ENCODE data around the gene CNTNAP4. TPM values are rescaled to one million over a fixed set of nuclear protein-coding genes. Genes with fewer than 3 reads are reported as not detected.

The CNTNAP4 gene
- total and polyA plus RNA-seq, 2 donors, result 0.16 to 10.9 TPM

- Histone ChIP-seq H3K4me1 (ENCODE audit: insufficient read depth) (no peaks in the 10 kb centered on the region), H3K27ac (ENCODE audit: low read depth) (no peak overlapping the region), H3K4me3 (ENCODE audit: low read depth, low read length) (no peak overlapping the region), H3K36me3 (ENCODE audit: insufficient read depth) (no peaks in the 10 kb centered on the region)
- DNase-seq (ENCODE audit: extremely low spot score), result no peak
Observed at GRCh38 chr16:76338472-76338871, 61.3 kb downstream of the CNTNAP4 start.

GRCh38 chr16:76343769-76344168 lies 66.6 kb downstream of the CNTNAP4 start:
- DNase-seq (ENCODE audit: extremely low spot score), result no peak
- H3K27ac ChIP-seq (ENCODE audit: low read depth), result no peak overlapping the region
- no peak overlapping the region for H3K4me3 ChIP-seq (ENCODE audit: low read depth, low read length)
- H3K36me3 ChIP-seq (ENCODE audit: insufficient read depth), result no peaks in the 10 kb centered on the region
- 45% methylated on average over 3 of the region's 3 CpGs for WGBS
- H3K4me1 ChIP-seq (ENCODE audit: insufficient read depth), result no peaks in the 10 kb centered on the region

GRCh38 chr16:76345163-76345661 lies 68.0 kb downstream of the CNTNAP4 start:
- Histone ChIP-seq H3K4me1 (ENCODE audit: insufficient read depth) (no peaks in the 10 kb centered on the region), H3K36me3 (ENCODE audit: insufficient read depth) (no peaks in the 10 kb centered on the region), H3K4me3 (ENCODE audit: low read depth, low read length) (no peak overlapping the region), H3K27ac (ENCODE audit: low read depth) (no peak overlapping the region)
- DNase-seq (ENCODE audit: extremely low spot score), result no peak
- WGBS, result 79% methylated on average over 3 of the region's 3 CpGs

GRCh38 chr16:76346210-76346609 lies 69.0 kb downstream of the CNTNAP4 start:
- 76% methylated on average over 3 of the region's 3 CpGs for WGBS
- DNase-seq (ENCODE audit: extremely low spot score), result no peak
- no peaks in the 10 kb centered on the region for H3K4me1 ChIP-seq (ENCODE audit: insufficient read depth)
- H3K4me3 ChIP-seq (ENCODE audit: low read depth, low read length), result no peak overlapping the region
- no peak overlapping the region for H3K27ac ChIP-seq (ENCODE audit: low read depth)
- H3K36me3 ChIP-seq (ENCODE audit: insufficient read depth), result no peaks in the 10 kb centered on the region

GRCh38 chr16:76351441-76351840 lies 74.2 kb downstream of the CNTNAP4 start:
- WGBS, result 85% methylated on average over 5 of the region's 5 CpGs
- no peak overlapping the region for H3K27ac ChIP-seq (ENCODE audit: low read depth)
- no peaks in the 10 kb centered on the region for H3K36me3 ChIP-seq (ENCODE audit: insufficient read depth)
- DNase-seq (ENCODE audit: extremely low spot score), result no peak
- no peaks in the 10 kb centered on the region for H3K4me1 ChIP-seq (ENCODE audit: insufficient read depth)
- no peak overlapping the region for H3K4me3 ChIP-seq (ENCODE audit: low read depth, low read length)

GRCh38 chr16:76360404-76360803 lies 83.2 kb downstream of the CNTNAP4 start:
- Histone ChIP-seq H3K36me3 (ENCODE audit: insufficient read depth) (no peaks in the 10 kb centered on the region), H3K4me1 (ENCODE audit: insufficient read depth) (no peaks in the 10 kb centered on the region), H3K4me3 (ENCODE audit: low read depth, low read length) (no peak overlapping the region), H3K27ac (ENCODE audit: low read depth) (no peak overlapping the region)
- WGBS, result 20% methylated on average over 1 of the region's 1 CpG
- DNase-seq (ENCODE audit: extremely low spot score), result no peak

- Histone ChIP-seq H3K27ac (ENCODE audit: low read depth) (no peak overlapping the region), H3K4me1 (ENCODE audit: insufficient read depth) (no peaks in the 10 kb centered on the region), H3K36me3 (ENCODE audit: insufficient read depth) (no peaks in the 10 kb centered on the region), H3K4me3 (ENCODE audit: low read depth, low read length) (no peak overlapping the region)
- DNase-seq (ENCODE audit: extremely low spot score), result no peak
- WGBS, result 22% methylated on average over 4 of the region's 4 CpGs
Observed at GRCh38 chr16:76370344-76370743, 93.1 kb downstream of the CNTNAP4 start.

- DNase-seq (ENCODE audit: extremely low spot score), result no peak
- Histone ChIP-seq H3K4me3 (ENCODE audit: low read depth, low read length) (no peak overlapping the region), H3K27ac (ENCODE audit: low read depth) (no peak overlapping the region), H3K36me3 (ENCODE audit: insufficient read depth) (no peaks in the 10 kb centered on the region), H3K4me1 (ENCODE audit: insufficient read depth) (no peaks in the 10 kb centered on the region)
- WGBS, result 82% methylated on average over 3 of the region's 3 CpGs
Observed at GRCh38 chr16:76371441-76371840, 94.2 kb downstream of the CNTNAP4 start.

GRCh38 chr16:76373998-76374397 lies 96.8 kb downstream of the CNTNAP4 start:
- no peak for DNase-seq (ENCODE audit: extremely low spot score)
- no peak overlapping the region for H3K4me3 ChIP-seq (ENCODE audit: low read depth, low read length)
- H3K27ac ChIP-seq (ENCODE audit: low read depth), result no peak overlapping the region
- WGBS, result 72% methylated on average over 4 of the region's 4 CpGs
- H3K4me1 ChIP-seq (ENCODE audit: insufficient read depth), result no peaks in the 10 kb centered on the region
- H3K36me3 ChIP-seq (ENCODE audit: insufficient read depth), result no peaks in the 10 kb centered on the region

- no peaks in the 10 kb centered on the region for H3K36me3 ChIP-seq (ENCODE audit: insufficient read depth)
- WGBS, result 97% methylated on average over 2 of the region's 2 CpGs
- DNase-seq (ENCODE audit: extremely low spot score), result no peak
- H3K4me1 ChIP-seq (ENCODE audit: insufficient read depth), result no peaks in the 10 kb centered on the region
- H3K4me3 ChIP-seq (ENCODE audit: low read depth, low read length), result no peak overlapping the region
- no peak overlapping the region for H3K27ac ChIP-seq (ENCODE audit: low read depth)
Observed at GRCh38 chr16:76376988-76377387, 99.8 kb downstream of the CNTNAP4 start.

- no peak for DNase-seq (ENCODE audit: extremely low spot score)
- Histone ChIP-seq H3K4me3 (ENCODE audit: low read depth, low read length) (no peak overlapping the region), H3K36me3 (ENCODE audit: insufficient read depth) (no peaks in the 10 kb centered on the region), H3K4me1 (ENCODE audit: insufficient read depth) (no peaks in the 10 kb centered on the region), H3K27ac (ENCODE audit: low read depth) (no peak overlapping the region)
- 83% methylated on average over 3 of the region's 3 CpGs for WGBS
Observed at GRCh38 chr16:76378020-76378419, 100.8 kb downstream of the CNTNAP4 start.

GRCh38 chr16:76381096-76381495 lies 103.9 kb downstream of the CNTNAP4 start:
- DNase-seq (ENCODE audit: extremely low spot score), result no peak
- Histone ChIP-seq H3K36me3 (ENCODE audit: insufficient read depth) (no peaks in the 10 kb centered on the region), H3K4me1 (ENCODE audit: insufficient read depth) (no peaks in the 10 kb centered on the region), H3K27ac (ENCODE audit: low read depth) (no peak overlapping the region), H3K4me3 (ENCODE audit: low read depth, low read length) (no peak overlapping the region)
- WGBS, result 61% methylated on average over 1 of the region's 1 CpG

- H3K36me3 ChIP-seq (ENCODE audit: insufficient read depth), result no peaks in the 10 kb centered on the region
- no peaks in the 10 kb centered on the region for H3K4me1 ChIP-seq (ENCODE audit: insufficient read depth)
- DNase-seq (ENCODE audit: extremely low spot score), result no peak
- WGBS, result 79% methylated on average over 7 of the region's 7 CpGs
- no peak overlapping the region for H3K27ac ChIP-seq (ENCODE audit: low read depth)
- no peak overlapping the region for H3K4me3 ChIP-seq (ENCODE audit: low read depth, low read length)
Observed at GRCh38 chr16:76385601-76386230, 108.5 kb downstream of the CNTNAP4 start.

GRCh38 chr16:76386784-76387183 lies 109.6 kb downstream of the CNTNAP4 start:
- Histone ChIP-seq H3K4me1 (ENCODE audit: insufficient read depth) (no peaks in the 10 kb centered on the region), H3K36me3 (ENCODE audit: insufficient read depth) (no peaks in the 10 kb centered on the region), H3K4me3 (ENCODE audit: low read depth, low read length) (no peak overlapping the region), H3K27ac (ENCODE audit: low read depth) (no peak overlapping the region)
- no peak for DNase-seq (ENCODE audit: extremely low spot score)

- no peak overlapping the region for H3K27ac ChIP-seq (ENCODE audit: low read depth)
- no peak overlapping the region for H3K4me3 ChIP-seq (ENCODE audit: low read depth, low read length)
- H3K36me3 ChIP-seq (ENCODE audit: insufficient read depth), result no peaks in the 10 kb centered on the region
- no peaks in the 10 kb centered on the region for H3K4me1 ChIP-seq (ENCODE audit: insufficient read depth)
- no peak for DNase-seq (ENCODE audit: extremely low spot score)
- 41% methylated on average over 2 of the region's 2 CpGs for WGBS
Observed at GRCh38 chr16:76387994-76388393, 110.8 kb downstream of the CNTNAP4 start.
